H1 (cell line): ENCODE measurements around the gene PSD2.

Experiments
- CHD2 ChIP-seq: IDR thresholded peaks from 2 replicates; pipeline ENCODE4 v1.6.1; 2012; ENCODE audit warnings: low read length, improper control_type of control experiment
- NRF1 ChIP-seq: IDR thresholded peaks from 2 replicates; pipeline ENCODE4 v1.6.1; 2011; ENCODE audit warnings: mild to moderate bottlenecking, low read depth, low read length, improper control_type of control experiment
- POLR2A ChIP-seq, 2 experiments: IDR thresholded peaks; 1 replicate in 1 of 2; 2 replicates in 1 of 2; pipeline ENCODE4 v1.6.1; 2011; ENCODE audit warnings: low read depth in 2 of 2, low read length in 2 of 2, mild to moderate bottlenecking in 2 of 2; ENCODE audit errors: control extremely low read depth in 1 of 2
- TF ChIP-seq, protein P1 (sequence below), 3 experiments: IDR thresholded peaks; 1 replicate in 2 of 3; 2 replicates in 1 of 3; pipeline versions ENCODE4 v1.5.1 to v1.6.1; 2011; ENCODE audit warnings: low read length in 3 of 3, mild to moderate bottlenecking in 3 of 3, inconsistent platforms in 2 of 3, low read depth in 1 of 3, moderate library complexity in 1 of 3; ENCODE audit not compliant: insufficient read depth in 1 of 3; ENCODE audit errors: control extremely low read depth in 1 of 3

DNA sequence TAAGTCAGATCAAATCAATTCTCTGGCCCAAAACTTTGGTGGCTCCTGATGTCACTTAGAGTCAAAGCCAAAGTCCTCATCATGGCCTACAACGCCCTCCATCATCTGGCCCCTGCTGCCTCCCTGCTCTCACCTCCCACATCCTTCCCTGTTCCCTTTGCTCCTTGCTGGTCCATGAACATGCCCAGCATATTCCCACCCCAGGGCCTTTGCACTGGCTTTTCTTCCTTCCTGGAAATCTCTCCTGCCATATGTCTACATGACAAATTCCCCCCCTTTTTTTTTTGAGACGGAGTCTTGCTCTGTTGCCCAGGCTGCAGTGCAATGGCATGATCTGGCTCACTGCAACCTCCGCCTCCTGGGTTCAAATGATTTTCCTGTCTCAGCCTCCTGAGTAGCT, 11.1 kb upstream of the PSD2 start:
- TF ChIP-seq NRF1 (no peak), CHD2 (no peak), POLR2A (IDR thresholded peaks at IDR 0.05; ENCODE audit: control extremely low read depth in 1 of 2, low read depth in 2 of 2, low read length in 2 of 2) (no peak)
- TF ChIP-seq, protein P1, sequence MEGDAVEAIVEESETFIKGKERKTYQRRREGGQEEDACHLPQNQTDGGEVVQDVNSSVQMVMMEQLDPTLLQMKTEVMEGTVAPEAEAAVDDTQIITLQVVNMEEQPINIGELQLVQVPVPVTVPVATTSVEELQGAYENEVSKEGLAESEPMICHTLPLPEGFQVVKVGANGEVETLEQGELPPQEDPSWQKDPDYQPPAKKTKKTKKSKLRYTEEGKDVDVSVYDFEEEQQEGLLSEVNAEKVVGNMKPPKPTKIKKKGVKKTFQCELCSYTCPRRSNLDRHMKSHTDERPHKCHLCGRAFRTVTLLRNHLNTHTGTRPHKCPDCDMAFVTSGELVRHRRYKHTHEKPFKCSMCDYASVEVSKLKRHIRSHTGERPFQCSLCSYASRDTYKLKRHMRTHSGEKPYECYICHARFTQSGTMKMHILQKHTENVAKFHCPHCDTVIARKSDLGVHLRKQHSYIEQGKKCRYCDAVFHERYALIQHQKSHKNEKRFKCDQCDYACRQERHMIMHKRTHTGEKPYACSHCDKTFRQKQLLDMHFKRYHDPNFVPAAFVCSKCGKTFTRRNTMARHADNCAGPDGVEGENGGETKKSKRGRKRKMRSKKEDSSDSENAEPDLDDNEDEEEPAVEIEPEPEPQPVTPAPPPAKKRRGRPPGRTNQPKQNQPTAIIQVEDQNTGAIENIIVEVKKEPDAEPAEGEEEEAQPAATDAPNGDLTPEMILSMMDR (IDR thresholded peaks at IDR 0.05; ENCODE audit: control extremely low read depth in 1 of 3, insufficient read depth in 1 of 3, low read depth in 1 of 3, low read length in 3 of 3), result no peak
